ENCODE measurements around the gene RNF34.

The RNF34 gene

DNA sequence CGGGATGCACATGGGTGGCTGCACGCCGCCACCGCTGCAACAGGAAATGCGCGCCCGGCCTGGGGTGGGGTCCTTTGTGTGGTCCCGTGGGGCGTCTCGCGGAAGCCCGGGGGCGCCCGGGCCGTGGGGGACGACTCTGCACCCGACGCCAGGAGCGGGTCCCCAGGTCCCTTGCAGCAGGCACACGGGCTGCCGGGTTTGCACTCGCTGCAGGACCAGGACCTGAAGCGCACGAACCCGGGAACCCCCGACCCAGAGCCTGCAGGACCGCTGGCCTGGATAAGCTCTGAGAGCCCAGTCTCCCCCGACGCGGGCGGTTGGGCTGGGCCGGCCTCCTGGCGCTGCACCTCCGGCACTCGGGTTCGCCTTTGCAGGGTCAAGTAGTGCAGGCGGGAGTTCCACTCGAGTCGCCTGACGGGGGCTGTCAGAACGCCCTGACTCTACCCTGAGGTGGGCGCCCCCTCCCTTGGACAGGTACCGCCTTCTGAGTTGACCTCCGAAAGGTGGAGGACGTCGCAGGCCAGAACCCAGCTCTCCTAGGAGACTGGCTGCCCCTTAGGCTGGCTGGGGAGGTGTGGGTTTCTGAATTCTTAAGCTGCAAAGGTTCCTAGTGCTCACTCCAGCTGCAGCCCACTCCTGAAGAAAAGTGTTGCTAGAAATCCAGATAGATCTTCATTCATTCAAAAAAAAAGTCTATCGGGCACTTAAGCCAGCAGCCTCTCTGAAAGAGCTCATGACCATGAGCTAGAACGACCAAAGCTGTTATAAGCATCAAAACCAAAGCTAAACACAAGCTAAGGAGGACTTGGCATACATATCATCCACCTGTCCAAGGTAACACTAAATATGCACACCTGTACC is 68.0 kb downstream of the RNF34 start:
- 8 to 11% methylated on average over 36 of the region's 48 CpGs for WGBS, 2 experiments (ENCODE audit: insufficient coverage in 2 of 2)
- peak overlapping the region; percentile 62 for H3K27ac ChIP-seq (ENCODE audit: low read depth, low read length, severe bottlenecking)

DNA sequence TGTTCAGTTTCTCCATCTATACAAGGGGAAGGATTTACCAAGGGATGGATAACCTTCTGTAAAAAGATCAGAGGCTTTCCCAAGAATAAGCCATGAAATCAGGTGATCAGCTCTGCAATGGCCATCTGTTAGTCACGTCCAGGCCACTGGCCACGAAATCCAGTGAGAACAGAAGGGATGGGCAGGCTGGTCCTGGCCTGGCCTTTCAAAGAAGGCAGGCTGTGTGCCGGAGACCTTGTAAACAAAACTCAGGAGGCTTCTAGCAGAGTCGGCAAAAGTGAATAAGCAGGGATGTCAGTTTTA is 68.5 kb downstream of the RNF34 start:
- no peak overlapping the region for H3K27ac ChIP-seq (ENCODE audit: low read depth, low read length, severe bottlenecking)
- H3K9me3 ChIP-seq (ENCODE audit: control insufficient read depth, low read length) = no peaks in the 10 kb centered on the region
- WGBS, 2 experiments (ENCODE audit: insufficient coverage in 2 of 2) = 72 to 91% methylated on average over 2 to 3 of the region's 4 CpGs

More for the DNA sequence above, 68.0 kb downstream of the RNF34 start:
- H3K4me1 ChIP-seq (ENCODE audit: control insufficient read depth, insufficient read depth, low read length, poor library complexity, severe bottlenecking) = peaks cover 10% of the 10 kb centered on the region
- H3K4me3 ChIP-seq (ENCODE audit: extremely low read depth, insufficient read depth, low read length, poor library complexity, severe bottlenecking) = peak overlapping the region; percentile 43
- no peaks in the 10 kb centered on the region for H3K9me3 ChIP-seq (ENCODE audit: control insufficient read depth, low read length)
- H3K36me3 ChIP-seq (ENCODE audit: control insufficient read depth, insufficient read depth, low read length) = peaks cover 16% of the 10 kb centered on the region

DNA sequence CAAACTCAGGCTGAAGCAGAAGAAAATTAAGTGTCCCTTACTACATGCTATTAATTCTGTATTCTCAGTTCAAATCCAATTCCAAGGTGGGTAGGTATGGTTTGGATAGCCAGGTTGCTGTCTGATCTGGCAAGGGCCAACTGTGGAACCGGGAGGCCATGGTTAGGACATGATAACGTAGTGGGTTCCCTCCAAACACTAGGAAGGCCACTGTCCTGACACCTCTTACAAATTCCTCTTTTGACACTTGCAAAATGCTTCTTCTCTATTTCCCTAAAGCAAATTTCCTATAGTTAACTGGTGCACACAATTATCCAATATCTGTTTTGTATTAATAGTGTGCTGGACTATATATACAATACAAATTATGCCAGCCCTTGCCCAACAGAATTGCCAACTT is 70.8 kb downstream of the RNF34 start:
- Histone ChIP-seq H3K27ac (ENCODE audit: low read depth, low read length, severe bottlenecking) (no peak overlapping the region), H3K36me3 (ENCODE audit: control insufficient read depth, insufficient read depth, low read length) (no peaks in the 10 kb centered on the region), H3K4me3 (ENCODE audit: extremely low read depth, insufficient read depth, low read length, poor library complexity, severe bottlenecking) (no peak overlapping the region), H3K9me3 (ENCODE audit: control insufficient read depth, low read length) (no peaks in the 10 kb centered on the region), H3K4me1 (ENCODE audit: control insufficient read depth, insufficient read depth, low read length, poor library complexity, severe bottlenecking) (peaks cover under 1% of the 10 kb centered on the region)
- WGBS, 2 experiments (ENCODE audit: insufficient coverage in 2 of 2) = 100% methylated on average over 1 of the region's 2 CpGs; no CpG with 5 or more reads in 1 of the 2 experiments

More for the DNA sequence above, 68.5 kb downstream of the RNF34 start:
- peaks cover 16% of the 10 kb centered on the region for H3K36me3 ChIP-seq (ENCODE audit: control insufficient read depth, insufficient read depth, low read length)
- H3K4me3 ChIP-seq (ENCODE audit: extremely low read depth, insufficient read depth, low read length, poor library complexity, severe bottlenecking) = no peak overlapping the region
- peaks cover 10% of the 10 kb centered on the region for H3K4me1 ChIP-seq (ENCODE audit: control insufficient read depth, insufficient read depth, low read length, poor library complexity, severe bottlenecking)

DNA sequence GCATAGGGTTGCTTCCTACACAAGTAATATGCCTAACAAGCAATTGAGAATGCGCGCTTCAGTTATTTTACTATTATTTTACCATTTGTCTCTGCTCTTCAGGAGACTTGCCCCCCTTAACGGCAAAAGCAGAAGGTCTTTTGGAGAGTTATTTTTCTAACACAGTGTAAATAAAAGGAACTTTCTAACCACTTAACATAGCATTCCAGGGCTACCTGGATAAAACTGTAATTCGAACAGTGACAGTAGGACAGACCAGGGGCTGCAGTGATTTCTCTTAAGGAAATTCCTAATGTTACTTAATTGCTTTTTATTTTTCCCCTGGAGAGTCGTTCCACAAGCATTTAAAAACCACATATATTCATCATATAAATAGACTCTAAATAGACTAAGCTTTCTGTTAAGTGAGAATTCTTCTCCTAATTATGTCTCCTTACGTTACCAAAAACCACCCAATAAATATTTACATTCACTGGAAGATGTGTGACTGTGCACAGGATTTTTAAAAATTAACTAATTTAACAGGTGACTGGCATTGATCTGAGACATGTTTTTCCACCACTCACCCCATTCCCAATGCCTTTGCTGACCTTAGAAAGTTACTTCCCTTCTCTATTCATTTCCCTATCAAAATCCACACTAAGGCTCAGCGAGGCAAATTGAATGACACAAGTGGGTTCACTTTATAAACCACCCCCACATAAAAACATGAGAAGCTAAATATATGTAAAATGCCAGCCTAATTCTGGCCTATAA is 72.4 kb downstream of the RNF34 start:
- Histone ChIP-seq H3K9me3 (ENCODE audit: control insufficient read depth, low read length) (no peaks in the 10 kb centered on the region), H3K27ac (ENCODE audit: low read depth, low read length, severe bottlenecking) (no peak overlapping the region), H3K36me3 (ENCODE audit: control insufficient read depth, insufficient read depth, low read length) (no peaks in the 10 kb centered on the region), H3K4me1 (ENCODE audit: control insufficient read depth, insufficient read depth, low read length, poor library complexity, severe bottlenecking) (no peaks in the 10 kb centered on the region), H3K4me3 (ENCODE audit: extremely low read depth, insufficient read depth, low read length, poor library complexity, severe bottlenecking) (no peak overlapping the region)
- WGBS, 2 experiments (ENCODE audit: insufficient coverage in 2 of 2) = 100% methylated on average over 1 to 2 of the region's 7 CpGs
